HG03196 (cell line): Measurements from ENCODE around the gene RNF40.

Experiments used
- ATAC-seq: cut with Tn5 transposase; IDR thresholded peaks from one replicate; pipeline ENCODE4 v1.9.1; 2021; ENCODE audit not compliant: unreplicated experiment

RNF40 gene

GRCh38 chr16:30761928-30762902 is at the start of gene RNF40, which contains the start of gene CFAP119:
TSS of gene RNF40 (plus strand) at chr16:30762322. CDS start at chr16:30762546, 224 bp downstream.
TSS of gene CFAP119 (minus strand) at chr16:30762062. CDS start at chr16:30761748, 314 bp downstream.
- peak; percentile 84 for ATAC-seq

GRCh38 chr16:30715750-30716445 is 46.2 kb upstream of the RNF40 start:
- no peak for ATAC-seq

- ATAC-seq = no peak
Observed at GRCh38 chr16:30720086-30720485, 42.0 kb upstream of the RNF40 start.

GRCh38 chr16:30720694-30721093 is 41.4 kb upstream of the RNF40 start:
- no peak for ATAC-seq

DNA sequence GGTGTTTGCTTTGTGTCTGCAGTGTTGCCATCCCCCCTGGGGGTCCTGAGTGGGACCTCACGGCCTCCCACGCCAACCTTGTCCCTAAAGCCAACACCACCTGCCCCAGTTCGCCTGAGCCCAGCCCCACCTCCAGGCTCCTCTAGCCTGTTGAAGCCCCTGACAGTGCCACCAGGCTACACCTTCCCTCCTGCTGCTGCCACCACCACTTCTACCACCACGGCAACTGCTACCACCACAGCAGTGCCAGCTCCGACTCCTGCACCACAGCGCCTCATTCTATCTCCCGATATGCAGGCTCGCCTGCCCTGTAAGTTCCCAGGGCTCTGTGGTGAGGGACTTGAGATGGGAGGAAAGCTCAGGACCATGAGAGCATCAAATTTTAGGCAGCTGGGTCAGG is 41.0 kb upstream of the RNF40 start:
- no peak for ATAC-seq

- ATAC-seq = no peak
Observed at GRCh38 chr16:30721606-30722005, 40.5 kb upstream of the RNF40 start.

GRCh38 chr16:30722443-30722842 is 39.7 kb upstream of the RNF40 start:
- ATAC-seq = no peak

DNA sequence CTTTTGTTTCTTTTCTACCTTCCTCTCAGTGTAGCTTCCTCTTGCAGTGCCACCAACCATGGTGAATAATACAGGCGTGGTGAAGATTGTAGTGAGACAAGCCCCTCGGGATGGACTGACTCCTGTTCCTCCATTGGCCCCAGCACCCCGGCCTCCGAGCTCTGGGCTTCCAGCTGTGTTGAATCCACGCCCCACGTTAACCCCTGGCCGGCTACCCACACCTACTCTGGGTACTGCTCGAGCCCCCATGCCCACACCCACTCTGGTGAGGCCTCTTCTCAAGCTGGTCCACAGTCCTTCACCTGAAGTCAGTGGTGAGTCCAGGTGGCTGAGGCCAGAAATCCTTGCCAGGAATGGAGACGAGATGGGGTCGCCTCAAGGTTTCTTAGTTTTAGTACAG is 39.2 kb upstream of the RNF40 start:
- ATAC-seq = no peak

DNA sequence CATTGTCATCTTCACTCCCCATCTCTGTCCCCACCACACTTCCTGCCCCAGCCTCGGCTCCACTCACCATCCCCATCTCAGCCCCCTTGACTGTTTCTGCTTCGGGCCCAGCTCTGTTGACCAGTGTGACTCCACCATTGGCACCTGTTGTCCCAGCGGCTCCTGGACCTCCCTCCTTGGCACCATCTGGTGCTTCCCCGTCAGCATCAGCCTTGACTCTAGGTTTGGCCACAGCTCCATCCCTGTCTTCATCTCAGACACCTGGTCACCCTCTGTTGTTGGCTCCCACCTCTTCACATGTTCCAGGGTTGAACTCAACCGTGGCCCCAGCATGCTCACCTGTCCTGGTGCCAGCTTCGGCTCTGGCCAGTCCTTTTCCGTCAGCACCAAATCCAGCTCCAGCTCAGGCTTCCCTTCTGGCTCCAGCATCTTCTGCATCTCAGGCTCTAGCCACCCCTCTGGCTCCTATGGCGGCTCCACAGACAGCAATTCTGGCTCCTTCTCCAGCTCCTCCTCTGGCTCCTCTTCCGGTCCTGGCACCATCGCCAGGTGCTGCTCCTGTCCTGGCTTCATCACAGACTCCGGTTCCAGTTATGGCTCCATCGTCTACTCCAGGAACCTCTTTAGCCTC is 38.3 kb upstream of the RNF40 start:
- ATAC-seq = no peak

DNA sequence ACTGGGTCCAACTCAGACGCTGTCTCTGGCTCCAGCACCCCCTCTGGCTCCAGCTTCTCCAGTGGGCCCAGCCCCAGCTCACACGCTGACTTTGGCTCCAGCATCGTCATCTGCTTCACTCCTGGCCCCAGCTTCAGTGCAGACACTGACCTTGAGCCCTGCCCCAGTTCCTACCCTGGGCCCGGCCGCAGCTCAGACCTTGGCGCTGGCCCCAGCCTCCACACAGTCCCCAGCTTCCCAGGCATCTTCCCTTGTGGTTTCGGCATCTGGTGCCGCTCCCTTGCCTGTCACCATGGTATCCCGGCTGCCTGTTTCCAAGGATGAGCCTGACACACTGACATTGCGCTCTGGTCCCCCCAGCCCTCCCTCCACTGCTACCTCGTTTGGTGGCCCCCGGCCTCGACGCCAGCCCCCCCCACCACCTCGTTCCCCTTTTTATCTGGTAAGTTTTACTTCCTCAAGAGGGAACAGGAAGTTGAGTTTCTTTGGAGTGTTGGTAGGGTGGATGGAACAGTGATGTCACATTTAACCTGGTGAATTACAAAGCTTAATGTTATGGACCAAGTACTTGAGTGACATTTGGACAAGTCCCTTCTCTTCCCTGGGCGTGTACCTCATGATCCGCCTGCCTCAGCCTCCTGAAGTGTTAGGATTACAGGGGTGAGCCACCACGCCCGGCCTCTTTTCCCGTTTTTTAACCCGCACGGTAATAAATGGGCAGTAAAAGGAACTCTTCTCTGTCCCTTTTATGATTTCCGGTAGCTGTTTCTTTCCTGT is 37.3 kb upstream of the RNF40 start:
- no peak for ATAC-seq

DNA sequence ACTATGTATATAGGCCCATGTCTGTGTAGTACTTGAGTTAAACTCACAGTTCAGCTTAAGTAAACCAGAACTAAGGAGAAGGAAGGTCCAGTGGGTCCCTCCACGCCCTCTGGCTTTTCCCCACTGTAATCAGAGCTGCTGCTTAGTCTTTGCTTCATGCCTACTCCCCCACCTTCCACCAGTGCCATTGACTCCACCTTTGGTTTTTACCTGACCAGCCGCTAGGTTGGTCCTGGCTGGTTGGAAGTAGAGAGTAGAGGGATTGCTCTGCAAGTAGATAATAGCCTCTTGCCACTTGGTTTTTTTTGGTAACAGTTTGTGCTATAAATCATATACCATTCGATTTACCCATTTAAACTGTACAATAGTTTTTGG is 36.7 kb upstream of the RNF40 start:
- ATAC-seq = no peak

DNA sequence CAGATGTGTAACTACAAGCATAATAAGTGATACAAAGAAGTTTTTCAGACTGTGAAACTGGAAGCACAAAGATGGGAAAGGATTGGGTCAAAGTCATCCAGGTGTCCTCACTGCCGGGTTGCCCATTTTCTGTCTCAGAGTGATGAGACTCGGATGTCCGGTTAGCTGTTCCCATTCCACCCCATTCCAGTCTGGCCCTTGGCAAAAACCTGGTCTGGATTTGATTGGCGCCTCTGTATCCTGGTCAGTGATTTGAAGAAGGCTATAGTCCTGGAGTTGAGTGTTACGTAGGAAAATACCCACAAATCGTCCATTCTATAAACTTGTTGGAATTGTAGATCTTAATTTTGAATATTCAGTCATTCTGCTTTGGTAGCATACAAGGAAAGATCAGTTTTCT is 33.8 kb upstream of the RNF40 start:
- no peak for ATAC-seq

DNA sequence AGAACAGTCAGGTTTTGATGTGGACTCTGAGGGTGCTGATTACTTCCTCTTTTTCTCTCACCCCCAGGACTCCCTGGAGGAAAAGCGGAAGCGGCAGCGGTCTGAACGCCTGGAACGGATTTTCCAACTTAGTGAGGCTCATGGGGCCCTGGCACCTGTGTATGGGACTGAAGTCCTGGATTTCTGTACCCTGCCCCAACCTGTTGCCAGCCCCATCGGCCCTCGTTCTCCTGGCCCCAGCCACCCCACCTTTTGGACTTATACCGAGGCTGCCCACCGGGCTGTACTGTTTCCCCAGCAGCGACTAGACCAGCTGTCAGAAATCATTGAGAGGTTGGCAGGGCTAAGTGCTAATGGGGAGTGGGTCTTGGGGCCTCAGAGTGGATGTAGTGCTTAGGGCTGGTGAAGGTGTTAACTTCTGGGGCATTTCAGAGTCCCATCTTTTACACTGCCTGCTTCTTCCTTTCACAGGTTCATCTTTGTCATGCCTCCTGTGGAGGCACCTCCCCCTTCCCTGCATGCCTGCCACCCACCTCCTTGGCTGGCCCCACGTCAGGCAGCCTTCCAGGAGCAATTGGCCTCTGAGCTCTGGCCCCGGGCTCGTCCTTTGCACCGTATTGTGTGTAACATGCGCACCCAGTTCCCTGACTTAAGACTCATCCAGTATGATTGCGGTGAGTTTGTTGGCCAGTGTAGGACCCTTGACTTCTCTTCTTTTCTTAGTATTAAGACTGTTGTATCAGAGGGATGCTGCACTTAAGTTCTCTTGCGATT is 33.0 kb upstream of the RNF40 start:
- no peak for ATAC-seq

GRCh38 chr16:30731411-30731810 is 30.7 kb upstream of the RNF40 start:
- no peak for ATAC-seq

- no peak for ATAC-seq
Observed at GRCh38 chr16:30736995-30737793, 24.9 kb upstream of the RNF40 start.

- no peak for ATAC-seq
Observed at GRCh38 chr16:30737794-30738648, 24.1 kb upstream of the RNF40 start.

GRCh38 chr16:30738984-30739951 is 22.9 kb upstream of the RNF40 start:
- no peak for ATAC-seq
